NCI-H345 treated with DMSO at 0.1 percent for 48 hours (cell line): ENCODE results near the gene CDKAL1.

Experiments
- DNase-seq: peaks from one replicate; lab custom pipeline; 2025; ENCODE audit not compliant: unreplicated experiment; lab: John Stamatoyannopoulos, UW

CDKAL1 gene

GRCh38 chr6:20946022-20946421, 411.8 kb downstream of the CDKAL1 start:
- no peak for DNase-seq

DNA sequence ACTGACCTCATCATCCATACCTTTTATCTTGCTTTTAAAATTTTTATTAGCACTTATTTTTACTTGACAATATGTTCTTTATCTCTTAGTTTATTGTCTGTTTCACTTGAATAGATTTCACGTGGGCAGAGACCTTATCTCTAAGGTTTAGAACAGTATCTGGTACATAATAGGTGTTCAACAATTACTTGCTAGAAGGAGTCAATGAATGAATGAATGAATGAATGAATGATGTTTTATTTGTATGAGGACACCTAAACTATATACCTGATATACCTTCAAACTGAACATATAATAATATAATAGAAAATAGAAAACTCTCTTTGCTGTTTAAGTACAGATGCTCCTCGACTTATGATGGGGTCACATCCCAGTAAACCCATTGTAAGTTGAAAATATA, 412.6 kb downstream of the CDKAL1 start:
- DNase-seq: no peak

GRCh38 chr6:20947977-20948376, 413.7 kb downstream of the CDKAL1 start:
- no peak for DNase-seq

DNA sequence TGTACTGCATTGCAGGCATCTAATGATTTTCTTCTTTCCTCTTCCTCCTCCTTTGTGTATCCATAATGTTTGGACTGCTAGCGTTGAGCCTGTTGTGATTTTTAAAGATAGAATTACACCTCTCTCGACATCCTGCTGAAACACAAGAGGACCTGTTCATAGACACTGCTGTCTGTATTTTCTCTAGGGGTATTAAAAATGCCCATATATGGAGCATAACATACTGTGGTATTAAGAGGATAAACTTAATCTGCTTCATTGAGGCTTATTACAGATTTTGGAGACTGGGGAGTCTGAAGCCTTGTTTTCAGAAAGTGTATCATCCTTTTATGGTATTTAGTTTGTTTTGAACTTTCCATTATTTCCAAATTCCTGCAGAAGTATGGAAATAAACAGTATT, 414.3 kb downstream of the CDKAL1 start:
- no peak for DNase-seq

GRCh38 chr6:20949138-20949537, 414.9 kb downstream of the CDKAL1 start:
- no peak for DNase-seq

DNA sequence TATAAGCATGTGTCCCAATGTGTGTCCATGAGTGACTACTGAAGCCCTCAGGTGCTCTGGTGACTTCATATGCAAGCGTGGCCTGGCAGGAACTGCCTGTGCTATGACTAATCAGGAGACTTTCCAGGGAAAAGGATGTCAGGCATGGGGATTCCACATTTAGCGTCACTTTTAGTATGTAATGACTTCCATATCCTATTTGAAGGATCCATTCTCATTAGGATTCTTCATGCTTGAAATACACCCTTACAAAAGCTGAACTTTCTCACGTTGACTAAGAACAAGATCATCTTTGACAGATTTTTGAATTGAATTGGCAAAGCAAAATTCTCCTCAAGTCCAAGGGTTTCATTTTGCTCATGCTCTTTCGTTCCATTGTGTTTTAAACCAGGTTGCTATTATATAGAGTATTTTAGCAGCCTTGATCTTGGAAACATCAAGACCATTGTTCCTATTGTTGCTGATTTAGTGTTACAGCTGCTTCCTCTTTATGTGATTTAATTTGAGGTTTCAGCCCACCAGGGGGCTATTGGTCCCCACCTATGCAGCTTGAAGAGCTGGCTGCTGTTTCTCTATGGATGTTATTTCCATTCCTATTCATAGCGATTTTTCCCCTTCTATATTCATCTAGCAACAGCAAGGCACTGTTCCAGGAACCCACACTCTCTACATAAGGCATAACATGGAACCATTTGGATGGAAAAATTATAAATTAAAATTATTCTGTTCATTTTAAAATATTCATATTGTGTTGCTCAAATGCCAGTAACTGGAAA, 418.6 kb downstream of the CDKAL1 start:
- DNase-seq: peak; percentile 97

DNA sequence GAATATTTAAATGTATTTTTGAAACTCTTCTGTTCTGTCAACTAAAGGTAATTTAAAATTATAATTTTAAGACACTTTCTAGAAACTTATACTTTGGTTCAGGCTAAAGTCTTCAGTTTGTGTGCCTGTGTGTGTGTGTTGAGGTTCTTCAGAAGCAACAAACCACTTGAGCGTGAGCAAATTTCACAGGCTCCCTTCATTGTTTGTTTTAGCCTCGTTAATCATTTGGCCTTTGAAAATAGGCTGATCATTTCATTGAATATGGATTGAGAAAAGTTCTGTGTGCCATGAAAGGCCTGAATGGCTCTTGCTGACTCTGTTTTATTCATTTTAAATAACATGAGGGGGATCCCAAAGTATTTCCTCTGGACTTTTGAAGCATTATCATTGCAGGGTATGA, 420.1 kb downstream of the CDKAL1 start:
- DNase-seq: peak; percentile 45

DNA sequence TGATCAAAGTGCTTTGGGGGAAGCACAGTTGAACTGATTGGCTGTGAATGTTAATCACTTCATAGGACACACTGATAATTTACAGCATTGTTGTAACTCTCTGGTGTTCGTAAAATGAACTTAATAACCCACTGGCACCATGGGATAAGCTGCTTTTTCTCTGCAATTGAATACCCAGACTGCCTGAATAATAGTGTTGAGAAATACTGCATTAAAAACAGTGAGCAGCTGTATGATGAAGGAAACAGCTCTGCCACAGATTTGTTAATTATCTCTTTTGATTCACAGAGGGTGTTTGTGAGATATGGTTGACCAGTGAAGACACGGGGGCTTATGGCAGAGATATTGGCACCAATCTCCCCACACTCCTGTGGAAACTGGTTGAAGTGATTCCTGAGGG, 420.9 kb downstream of the CDKAL1 start:
- no peak for DNase-seq

DNA sequence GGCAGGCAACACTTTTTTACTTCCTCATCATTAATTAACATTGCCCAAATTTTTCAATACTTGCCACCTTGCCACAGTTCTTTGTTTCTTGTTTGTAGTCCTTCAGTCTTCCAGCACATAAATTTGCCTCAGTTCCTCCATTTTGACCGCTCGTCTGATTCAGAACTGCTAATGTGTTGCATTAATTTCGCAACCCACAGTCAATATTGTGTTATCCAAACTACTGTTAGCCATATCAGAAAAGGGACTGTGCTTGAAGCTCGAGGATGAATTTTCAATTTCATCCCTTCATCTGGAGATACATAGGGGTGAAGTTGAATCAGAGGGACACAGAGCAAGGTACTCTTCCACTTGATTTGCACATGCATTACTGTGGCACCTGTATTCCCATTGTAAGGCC, 421.5 kb downstream of the CDKAL1 start:
- DNase-seq: no peak

DNA sequence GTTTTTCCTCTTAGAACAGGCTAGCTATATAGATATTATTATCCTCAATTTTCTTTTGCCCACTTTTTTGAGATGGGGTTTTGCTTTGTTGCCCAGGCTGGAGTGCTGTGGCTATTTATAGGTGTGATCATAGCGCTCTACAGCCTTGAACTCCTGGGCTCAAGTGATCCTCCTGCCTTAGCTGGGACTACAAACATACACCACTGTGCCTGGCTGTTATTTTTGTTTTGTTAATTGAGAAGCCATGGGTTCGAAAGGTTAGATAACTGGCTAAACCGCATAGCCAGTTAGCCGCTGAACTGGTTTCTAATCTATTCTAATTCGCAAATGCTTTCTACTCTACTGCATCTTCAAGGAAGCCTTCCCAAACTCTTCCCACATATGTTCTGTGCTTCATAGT, 425.8 kb downstream of the CDKAL1 start:
- DNase-seq: no peak

DNA sequence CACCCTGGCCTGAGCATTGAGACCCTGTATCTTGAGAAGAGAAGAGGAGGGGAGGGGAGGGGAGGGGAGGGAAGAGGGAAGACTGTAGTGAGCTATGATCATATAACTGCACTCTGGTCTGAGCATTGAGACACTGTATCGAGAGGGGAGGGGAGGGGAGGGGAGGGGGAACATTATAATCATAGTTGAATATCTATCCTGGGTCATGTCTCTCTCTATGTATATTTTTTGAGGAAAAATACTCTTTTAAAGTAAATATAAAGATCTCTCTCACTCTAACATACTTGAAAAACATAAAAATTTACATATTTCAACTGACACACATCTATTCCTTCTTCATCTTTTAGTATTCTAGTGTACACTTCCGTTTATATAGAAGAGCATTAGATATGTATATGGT, 431.0 kb downstream of the CDKAL1 start:
- no peak for DNase-seq

DNA sequence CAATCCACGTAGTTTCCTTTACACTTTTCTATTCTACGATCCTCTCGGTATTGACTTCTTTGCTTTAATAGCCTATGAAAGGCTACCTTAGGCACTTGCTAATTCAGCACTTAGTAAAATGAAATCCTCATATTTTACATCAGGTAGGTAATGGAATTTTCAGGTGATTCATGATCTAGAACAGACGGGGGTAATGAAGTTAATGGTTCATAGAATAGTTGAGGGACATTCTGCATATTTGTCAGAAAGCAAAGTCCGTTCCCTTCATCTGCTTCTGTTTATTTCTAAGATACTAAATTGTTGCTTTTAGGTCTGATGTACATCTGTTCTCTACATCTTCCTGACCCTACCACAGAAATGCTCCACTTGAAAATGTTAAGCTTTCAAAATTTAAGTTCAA, 431.7 kb downstream of the CDKAL1 start:
- no peak for DNase-seq

DNA sequence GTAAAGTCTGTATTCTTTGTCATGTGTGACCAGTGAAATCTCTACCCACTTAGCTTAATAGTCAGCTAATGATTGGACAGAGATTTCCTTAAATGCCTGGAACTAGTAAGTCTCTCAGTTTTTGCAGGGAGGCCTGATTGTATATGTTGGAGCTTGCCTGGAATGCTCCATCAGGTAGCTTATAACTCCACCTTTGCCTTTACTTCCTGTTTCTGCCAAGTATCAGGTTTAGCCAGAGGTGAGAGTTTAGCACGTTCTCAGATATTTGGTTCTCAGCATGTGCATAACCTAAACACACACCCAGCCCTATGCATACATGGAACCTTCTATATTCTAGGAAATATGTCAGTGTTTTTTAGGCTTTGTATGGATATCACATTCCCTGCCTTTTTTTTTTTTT, 435.3 kb downstream of the CDKAL1 start:
- DNase-seq: no peak

DNA sequence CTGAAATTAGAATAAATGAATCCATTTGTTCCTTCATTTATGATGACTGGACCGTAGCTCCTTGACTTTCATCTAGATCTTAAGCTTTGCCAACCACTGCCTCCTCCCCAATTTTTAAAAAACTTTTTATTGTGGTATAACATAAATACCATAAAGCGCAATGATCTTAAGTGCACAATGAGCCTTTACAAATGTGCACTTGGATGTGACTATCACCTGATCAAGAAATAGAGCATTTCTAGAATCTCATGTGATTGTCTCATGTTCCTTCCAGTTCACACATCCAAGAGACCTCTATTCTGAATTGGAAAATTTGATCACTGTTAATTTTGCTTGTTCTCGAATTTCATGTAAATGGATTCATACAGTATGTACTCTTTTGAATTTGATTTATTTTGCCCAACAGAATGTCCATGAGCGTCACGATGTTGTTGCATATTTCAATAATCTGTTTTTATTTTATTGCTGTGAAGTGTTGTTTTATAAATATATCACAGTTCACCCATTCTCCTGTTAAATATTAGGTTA, 442.2 kb downstream of the CDKAL1 start:
- no peak for DNase-seq

DNA sequence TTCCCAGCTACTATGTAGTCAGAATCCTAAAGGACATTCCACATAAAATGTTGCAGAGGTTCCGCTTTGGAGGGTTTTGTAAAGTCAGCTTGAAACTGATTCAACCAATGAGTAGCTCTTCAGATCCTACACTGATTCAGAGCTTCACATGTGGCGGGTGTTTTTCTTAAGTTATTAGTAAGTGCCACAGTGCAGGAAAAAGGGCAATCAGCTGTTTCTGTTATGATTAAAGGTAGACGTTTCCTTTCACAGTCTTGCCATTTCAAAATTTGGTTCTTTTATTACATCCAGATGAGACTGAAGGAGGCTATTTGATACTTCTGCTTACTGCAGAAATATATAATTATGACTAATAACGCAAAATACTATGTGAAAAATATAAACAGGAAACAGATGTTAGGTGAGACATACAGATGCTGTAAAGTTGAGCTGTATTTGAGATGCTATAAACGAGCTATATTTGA, 443.9 kb downstream of the CDKAL1 start:
- no peak for DNase-seq

GRCh38 chr6:20979076-20979475, 444.8 kb downstream of the CDKAL1 start:
- DNase-seq: no peak

DNA sequence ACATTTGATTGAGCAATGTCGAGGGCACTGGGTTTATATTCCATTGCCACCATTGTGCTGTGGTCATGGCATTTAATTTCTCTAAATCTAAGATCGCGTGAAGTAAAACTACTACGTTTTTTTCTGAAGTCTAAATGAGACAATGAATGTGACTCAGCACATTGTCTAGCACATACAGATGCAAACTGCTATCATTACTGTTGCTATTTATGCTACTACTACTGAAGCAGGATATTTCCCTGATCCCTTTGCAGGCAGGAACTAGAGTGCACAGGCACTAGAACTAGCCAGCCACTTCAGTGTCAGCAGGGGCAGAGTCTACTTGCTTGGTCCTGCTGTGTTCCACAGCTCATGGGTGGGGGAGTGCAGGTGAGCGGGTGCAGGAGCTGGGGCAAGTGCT, 449.7 kb downstream of the CDKAL1 start:
- no peak for DNase-seq

DNA sequence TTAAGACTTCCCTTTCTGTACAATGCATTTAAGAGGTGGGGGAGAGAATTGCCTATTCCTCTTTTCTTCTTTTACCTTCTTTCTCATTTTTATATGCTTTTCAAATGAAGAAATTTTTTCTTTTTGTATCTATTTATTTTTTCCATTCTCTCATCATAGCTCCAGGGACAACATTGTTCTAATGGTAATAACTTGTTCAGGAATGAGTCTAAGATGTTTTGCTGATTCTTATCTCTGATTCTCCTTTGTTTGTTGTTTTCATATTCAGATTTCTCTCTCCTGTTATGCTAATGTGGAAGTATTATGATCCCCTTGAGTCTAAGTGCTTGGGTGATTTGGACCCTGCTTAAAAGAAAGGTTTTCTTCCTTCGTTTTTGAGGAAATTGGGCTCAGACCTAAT, 451.6 kb downstream of the CDKAL1 start:
- DNase-seq: no peak

DNA sequence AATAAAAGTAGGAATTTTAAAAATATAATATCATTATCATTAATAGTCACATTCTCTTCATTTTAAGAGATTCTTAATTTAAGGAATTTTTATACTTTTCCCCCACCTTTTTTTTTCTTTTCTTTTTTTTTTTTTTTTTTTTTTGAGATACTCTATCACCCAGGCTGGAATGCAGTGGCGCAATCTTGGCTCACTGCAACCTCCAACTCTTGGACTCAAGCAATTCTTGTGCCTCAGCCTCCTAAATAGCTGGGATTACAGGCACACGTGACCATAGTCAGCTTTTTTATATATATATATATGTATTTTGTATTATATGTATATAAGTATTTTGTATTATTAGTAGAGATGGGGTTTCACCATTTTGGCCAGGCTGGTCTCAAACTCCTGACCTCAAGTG, 457.7 kb downstream of the CDKAL1 start:
- no peak for DNase-seq

DNA sequence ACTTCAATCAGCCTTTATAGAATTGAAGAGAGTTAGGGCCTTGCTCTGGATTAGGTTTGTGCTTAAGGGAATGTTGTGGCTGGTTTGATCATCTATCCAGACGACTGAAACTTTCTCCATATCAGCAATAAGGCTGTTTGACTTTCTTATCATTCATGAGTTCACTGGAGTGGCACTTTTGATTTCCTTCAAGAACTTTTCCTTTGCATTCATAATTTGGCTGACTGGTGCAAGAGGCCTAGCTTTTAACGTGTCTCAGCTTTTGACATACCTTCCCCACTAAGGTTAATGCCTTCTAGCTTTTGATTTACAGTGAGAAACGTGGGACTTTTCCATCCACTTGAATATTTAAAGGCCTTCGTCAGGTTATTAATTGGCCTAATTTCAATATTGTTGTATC, 461.8 kb downstream of the CDKAL1 start:
- no peak for DNase-seq

GRCh38 chr6:20997143-20997769, 463.0 kb downstream of the CDKAL1 start:
- DNase-seq: no peak

DNA sequence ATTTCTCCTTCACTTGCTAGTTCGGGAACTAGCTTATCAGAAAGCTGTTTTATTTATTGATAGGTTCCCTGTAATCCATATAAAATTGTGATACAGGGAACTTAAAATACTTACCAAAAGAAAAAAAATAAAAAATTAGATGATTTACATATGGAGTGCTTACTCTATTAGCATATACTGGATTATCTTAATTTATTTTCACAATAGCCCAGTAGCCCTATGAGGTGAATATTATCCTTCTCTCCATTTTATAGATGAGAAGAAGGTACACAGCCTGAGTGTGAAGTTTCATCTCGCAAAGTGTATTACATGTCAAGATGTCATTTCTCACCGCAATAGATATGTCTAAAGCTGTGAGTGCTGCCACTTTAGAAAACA, 463.5 kb downstream of the CDKAL1 start:
- no peak for DNase-seq
